Measurements from ENCODE around the gene GGT1.
"Not testable (repeated sequence)": the region's sequence is repeated elsewhere in the genome, so short reads cannot be mapped to it uniquely, and the experiment has no call there.

The GGT1 gene

DNA sequence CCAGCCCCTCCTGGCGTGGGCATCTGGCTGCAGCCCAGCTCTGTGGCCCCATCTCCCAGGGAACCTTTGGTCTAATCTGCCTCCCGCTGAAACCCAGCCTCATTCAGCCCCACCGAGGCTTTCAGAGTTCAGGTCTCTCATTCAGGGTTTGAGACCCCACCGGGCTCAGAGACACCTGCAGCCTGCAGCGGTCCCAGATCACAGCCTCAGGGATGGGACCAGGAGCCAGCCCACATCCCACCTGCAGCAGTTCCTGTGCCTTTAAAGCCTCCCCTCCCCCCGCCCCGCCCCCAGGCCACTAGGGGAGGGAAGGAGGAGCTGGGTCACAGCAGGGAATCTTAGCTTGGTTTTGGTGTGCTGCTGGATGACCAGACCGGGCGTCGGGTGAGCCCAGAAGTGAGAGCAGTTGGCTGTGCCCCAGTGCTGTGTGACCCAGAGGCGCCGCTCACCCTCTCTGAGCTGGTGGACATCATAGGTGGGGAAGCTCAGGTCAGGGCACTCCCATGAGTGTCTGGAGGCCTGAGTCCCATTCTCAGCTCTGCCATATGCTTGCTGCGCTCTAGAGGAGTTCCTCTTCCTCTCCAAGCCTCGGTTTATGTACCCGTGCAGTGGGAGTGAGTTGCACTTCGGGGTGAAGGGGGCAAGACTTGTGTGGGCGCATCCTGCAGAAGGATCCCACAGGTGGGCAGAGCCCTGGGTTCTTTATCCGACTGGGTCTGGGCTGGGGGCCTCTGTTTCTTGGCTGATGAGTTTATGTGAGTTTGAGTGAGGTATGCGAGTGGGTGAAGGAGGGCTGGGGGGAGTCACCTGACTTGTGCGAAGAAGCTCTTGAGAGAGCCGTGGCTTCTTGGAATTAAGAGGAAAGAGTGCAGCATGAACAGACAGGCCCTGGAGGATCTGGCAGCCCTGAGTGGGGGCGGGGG, at the start of gene GGT1:
GGT1 (plus strand) TSS at position 347 of the 923 bp plus-strand sequence. CDS start 7,889 bp downstream, outside the sequence.
- DNase-seq: not testable (repeated sequence)

- DNase-seq: no peak
These were observed 49.2 kb upstream of the GGT1 start for GRCh38 chr22:24553597-24554312.

DNA sequence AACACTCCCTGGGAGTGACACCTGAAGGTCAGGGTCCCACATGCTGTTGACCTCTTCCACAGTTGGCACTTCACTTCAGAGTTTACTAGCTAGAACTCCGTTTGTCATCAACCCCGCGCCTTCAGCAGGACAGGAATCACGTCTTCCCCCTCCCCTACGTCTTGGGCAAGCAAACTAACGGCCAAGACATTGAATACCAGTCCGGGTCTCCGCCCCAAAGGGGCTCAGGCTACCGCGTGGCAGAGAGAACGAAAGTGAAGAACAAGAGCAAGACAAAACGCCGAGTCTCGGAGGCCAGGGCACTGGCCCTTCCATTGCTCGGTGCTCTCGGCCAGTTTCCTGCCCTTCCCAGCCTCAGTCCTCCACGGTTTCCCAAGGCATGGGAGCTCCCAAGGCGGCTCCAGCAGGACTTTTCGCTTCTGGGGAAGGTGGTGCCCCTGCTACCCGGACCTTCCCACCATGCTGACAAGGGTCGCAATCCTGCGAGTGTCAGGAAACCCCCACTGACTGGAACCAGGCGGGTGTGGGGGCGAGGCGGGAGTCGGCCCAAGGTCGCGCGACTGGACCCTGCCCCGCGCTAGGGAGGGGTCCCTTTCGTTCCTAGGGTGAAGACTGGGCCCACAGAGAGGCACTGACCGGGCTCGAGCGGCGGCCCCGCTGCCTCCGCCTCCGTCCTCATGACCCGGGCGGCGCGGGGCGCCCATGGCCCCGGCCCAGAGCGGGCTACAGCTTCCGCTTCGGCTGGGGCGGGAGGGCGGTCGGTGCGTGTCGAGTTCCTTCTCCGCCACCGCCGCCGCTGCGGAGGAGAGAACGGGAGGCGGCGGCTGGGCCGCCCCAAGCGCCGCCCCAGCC, 48.5 kb upstream of the GGT1 start, which contains the start of gene GUCD1:
GUCD1 (minus strand) TSS at position 826 of the 852 bp plus-strand sequence; CDS start at position 679, 147 bp downstream.
- peak; percentile 14 to 19 for DNase-seq

- peak; percentile 100 for DNase-seq
These were observed 47.6 kb upstream of the GGT1 start, which contains the start of gene SNRPD3 for GRCh38 chr22:24555165-24556039. TSS of gene SNRPD3 (plus strand) at chr22:24555999. CDS start at chr22:24557675, 1,676 bp downstream.

DNA sequence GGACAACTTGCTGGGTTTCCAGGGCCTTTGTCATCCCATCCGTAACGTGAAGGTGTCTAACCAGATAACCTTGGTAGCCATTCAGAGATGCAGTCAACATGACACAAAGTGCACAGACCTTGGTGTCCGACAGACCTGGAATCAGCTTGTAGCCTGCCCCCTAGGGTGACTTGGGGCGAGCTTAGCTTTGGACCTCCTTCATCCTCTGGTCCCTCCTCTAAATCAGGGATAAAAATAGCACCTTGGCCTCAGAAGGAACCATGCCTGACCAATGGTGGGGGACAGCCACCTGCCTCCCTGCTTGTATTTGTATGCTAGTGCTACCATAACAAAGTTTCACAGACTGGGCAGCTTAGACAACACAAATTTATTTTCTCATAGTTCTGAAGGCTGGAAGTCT, 43.5 kb upstream of the GGT1 start:
- no peak for DNase-seq

DNA sequence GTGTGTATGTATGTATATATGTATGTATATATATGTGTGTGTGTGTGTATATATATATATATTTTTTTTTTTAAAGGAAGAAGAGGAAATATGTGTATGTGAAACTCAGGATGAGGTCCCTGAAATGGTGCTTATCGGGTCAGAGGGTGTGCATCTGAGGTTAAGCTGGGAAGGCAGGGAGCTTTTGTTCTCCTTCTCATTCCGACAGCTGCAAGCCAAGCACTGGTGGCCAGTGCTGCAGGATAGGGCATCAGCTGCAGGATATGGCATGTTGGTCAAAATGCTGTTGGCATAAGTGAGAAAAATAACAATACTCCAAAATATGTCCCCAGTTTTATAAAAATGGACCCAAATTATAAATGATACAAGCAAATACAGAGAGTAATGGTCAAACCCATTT, 39.7 kb upstream of the GGT1 start:
- no peak for DNase-seq

GRCh38 chr22:24564376-24565058, 38.5 kb upstream of the GGT1 start:
- no peak for DNase-seq

GRCh38 chr22:24565077-24565476, 37.9 kb upstream of the GGT1 start:
- DNase-seq: no peak

- DNase-seq: no peak
These were observed 36.0 kb upstream of the GGT1 start for GRCh38 chr22:24566899-24567511.

- DNase-seq: no peak
These were observed 35.3 kb upstream of the GGT1 start for GRCh38 chr22:24567668-24568067.

DNA sequence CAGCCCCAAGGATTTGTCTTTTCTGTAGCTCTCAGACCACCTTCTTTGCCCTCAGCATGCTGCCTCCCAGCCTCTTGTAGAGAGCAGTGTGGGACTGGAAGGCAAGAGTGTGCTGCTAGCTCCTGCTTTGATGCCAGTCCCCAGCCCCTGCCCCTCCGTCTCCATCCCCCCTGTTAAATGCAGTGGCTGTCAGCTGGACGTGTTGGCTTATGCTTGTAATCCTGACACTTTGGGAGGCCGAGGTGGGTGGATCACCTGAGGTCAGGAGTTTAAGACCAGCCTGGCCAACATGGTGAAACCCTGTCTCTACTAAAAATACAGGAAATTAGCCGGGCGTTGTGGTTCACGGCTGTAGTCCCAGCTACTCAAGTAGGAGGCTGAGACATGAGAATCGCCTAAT, 31.7 kb upstream of the GGT1 start:
- DNase-seq: no peak

- no peak for DNase-seq
These were observed 26.2 kb upstream of the GGT1 start for GRCh38 chr22:24576778-24577177.

DNA sequence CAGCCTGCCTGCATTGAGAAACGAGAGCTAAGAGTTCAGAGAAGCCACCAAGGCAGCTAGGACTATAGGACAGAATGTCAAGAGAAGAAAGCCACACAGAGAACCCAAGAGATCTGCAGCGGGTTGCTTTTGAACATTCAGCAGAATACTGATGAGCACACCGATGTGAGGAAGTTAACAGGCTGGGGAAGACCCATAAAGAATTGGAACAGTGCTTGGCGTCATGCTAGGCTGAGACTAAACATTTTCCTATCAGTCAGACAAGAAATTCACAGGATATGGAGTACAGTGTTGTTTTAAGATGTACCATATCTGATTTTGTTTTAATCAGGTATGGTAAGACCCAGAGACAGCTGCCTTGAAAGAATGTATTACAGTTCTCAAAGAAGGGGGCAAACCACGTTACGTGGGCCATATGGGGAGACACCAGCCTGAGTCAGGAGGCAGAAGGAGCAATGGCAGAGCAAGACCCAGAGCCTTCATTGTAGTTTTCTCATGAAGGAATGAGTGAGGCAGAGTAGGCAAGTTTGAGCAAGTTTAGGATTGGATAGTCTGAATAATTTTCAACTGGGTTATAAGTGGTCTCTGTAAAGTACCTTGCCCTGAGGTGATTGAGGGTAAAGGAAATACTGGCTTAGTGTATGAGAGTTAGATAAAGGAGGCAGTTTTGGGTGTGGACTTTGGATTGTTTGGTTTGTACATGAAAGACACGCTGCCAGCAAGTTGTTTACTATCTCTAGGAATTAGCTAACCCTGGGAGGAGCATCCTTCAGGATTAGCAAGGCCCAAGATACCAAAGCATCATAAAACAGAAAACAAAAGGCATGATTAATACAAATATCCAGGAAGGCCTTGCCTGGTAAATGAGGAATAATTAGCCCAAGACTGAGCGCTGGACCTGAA, 24.4 kb upstream of the GGT1 start:
- DNase-seq: no peak

DNA sequence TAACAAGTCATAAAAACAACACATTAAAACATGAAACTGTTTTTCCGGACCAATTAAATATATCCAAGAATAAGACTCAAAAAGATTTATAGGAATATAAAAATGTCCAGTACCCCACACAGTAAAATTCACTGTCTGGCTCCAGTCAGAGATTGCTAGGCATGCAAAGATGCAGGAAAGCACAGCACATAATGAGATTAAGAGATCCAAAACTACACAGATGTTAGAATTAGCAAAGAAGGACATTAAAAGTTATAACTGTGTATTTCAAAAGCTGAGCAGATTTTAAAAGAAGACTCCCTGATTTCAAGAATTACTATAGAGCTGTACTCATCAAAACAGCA, 23.8 kb upstream of the GGT1 start:
- DNase-seq: no peak

GRCh38 chr22:24580276-24580675, 22.7 kb upstream of the GGT1 start:
- no peak for DNase-seq

- DNase-seq: no peak
These were observed 20.8 kb upstream of the GGT1 start for GRCh38 chr22:24582056-24582814.

- DNase-seq: no peak
These were observed 19.5 kb upstream of the GGT1 start for GRCh38 chr22:24583221-24584165.
